A549 (cell line): Measurements from ENCODE around the gene DLGAP1.

Experiments used
- CBX2 ChIP-seq: fragments of 200-600 bp; sonication (generic); IDR thresholded peaks from 2 replicates; pipeline ENCODE4 v1.6.1; 2016; ENCODE audit warnings: low read depth, mild to moderate bottlenecking, borderline replicate concordance
- HOXA7 ChIP-seq: fragments of 250-450 bp; sonication (Bioruptor Pico); IDR thresholded peaks from 2 replicates; pipeline ENCODE4 v1.5.0; 2020; ENCODE audit warnings: mild to moderate bottlenecking, moderate library complexity
- MYC ChIP-seq: IDR thresholded peaks from 2 replicates; pipeline ENCODE4 v1.6.1; 2012; ENCODE audit warnings: mild to moderate bottlenecking, inconsistent platforms, low read length, improper control_type of control experiment, borderline replicate concordance
- RAD21 ChIP-seq, 2 experiments: fragments of >200 bp in 1 of 2; sonication (Bioruptor Twin) in 1 of 2; formaldehyde crosslinking in 1 of 2; IDR thresholded peaks in 1 of 2; conservative IDR thresholded peaks in 1 of 2; 2 replicates in 1 of 2; 3 replicates in 1 of 2; pipeline ENCODE4 v1.6.1; 2012 to 2018; ENCODE audit warnings: inconsistent platforms in 1 of 2
- RCOR1 ChIP-seq: fragments of 150-350 bp; IDR thresholded peaks from 2 replicates; pipeline ENCODE4 v1.6.1; 2014; ENCODE audit warnings: antibody characterized with exemption, low read length, low read depth
- TF ChIP-seq, protein P1 (sequence below): fragments of >200 bp; sonication (Bioruptor Twin); formaldehyde crosslinking; IDR thresholded peaks from 3 replicates; pipeline ENCODE4 v1.5.1; 2016
- TF ChIP-seq, protein P2 (sequence below): fragments of 450-650 bp; IDR thresholded peaks from 2 replicates; pipeline ENCODE4 v1.6.1; 2014; ENCODE audit warnings: antibody characterized with exemption

- TF ChIP-seq CBX2 (no peak), RAD21 (conservative IDR thresholded peaks at IDR 0.05 in 1 of 2, IDR thresholded peaks at IDR 0.05 in 1 of 2) (no peak), MYC (no peak), RCOR1 (no peak), HOXA7 (CRISPR knock-in tag) (no peak)
- TF ChIP-seq, protein P1, sequence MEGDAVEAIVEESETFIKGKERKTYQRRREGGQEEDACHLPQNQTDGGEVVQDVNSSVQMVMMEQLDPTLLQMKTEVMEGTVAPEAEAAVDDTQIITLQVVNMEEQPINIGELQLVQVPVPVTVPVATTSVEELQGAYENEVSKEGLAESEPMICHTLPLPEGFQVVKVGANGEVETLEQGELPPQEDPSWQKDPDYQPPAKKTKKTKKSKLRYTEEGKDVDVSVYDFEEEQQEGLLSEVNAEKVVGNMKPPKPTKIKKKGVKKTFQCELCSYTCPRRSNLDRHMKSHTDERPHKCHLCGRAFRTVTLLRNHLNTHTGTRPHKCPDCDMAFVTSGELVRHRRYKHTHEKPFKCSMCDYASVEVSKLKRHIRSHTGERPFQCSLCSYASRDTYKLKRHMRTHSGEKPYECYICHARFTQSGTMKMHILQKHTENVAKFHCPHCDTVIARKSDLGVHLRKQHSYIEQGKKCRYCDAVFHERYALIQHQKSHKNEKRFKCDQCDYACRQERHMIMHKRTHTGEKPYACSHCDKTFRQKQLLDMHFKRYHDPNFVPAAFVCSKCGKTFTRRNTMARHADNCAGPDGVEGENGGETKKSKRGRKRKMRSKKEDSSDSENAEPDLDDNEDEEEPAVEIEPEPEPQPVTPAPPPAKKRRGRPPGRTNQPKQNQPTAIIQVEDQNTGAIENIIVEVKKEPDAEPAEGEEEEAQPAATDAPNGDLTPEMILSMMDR: no peak
- TF ChIP-seq, protein P2, sequence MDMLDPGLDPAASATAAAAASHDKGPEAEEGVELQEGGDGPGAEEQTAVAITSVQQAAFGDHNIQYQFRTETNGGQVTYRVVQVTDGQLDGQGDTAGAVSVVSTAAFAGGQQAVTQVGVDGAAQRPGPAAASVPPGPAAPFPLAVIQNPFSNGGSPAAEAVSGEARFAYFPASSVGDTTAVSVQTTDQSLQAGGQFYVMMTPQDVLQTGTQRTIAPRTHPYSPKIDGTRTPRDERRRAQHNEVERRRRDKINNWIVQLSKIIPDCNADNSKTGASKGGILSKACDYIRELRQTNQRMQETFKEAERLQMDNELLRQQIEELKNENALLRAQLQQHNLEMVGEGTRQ: no peak
Measured at GRCh38 chr18:3824101-3824500, 631.0 kb downstream of the DLGAP1 start.
